SK-N-SH (cell line): ENCODE data around the gene SMC1B.

Source experiments
- CHD2 ChIP-seq: fragments of 150-350 bp; IDR thresholded peaks from 2 replicates; pipeline ENCODE4 v1.6.1; 2018; ENCODE audit warnings: low read length; ENCODE audit not compliant: partially characterized antibody
- EP300 ChIP-seq, 2 experiments: IDR thresholded peaks; 2 replicates each; pipeline versions ENCODE4 v1.4.0 to v1.6.1; 2012; ENCODE audit warnings: borderline replicate concordance in 1 of 2, low read depth in 1 of 2, low read length in 1 of 2
- FOSL2 ChIP-seq: IDR thresholded peaks from 2 replicates; pipeline ENCODE4 v1.4.0; 2012; ENCODE audit warnings: low read depth, mild to moderate bottlenecking, moderate library complexity, borderline replicate concordance
- FOXJ3 ChIP-seq: sonication (generic); formaldehyde crosslinking; IDR thresholded peaks from 2 replicates; pipeline ENCODE4 v1.5.1; 2020; ENCODE audit warnings: mild to moderate bottlenecking, missing genetic modification reagents
- NFIC ChIP-seq: IDR thresholded peaks from 2 replicates; pipeline ENCODE4 v1.4.0; 2012; ENCODE audit warnings: borderline replicate concordance
- POLR2AphosphoS5 ChIP-seq: IDR thresholded peaks from 2 replicates; pipeline ENCODE4 v1.6.1; 2012; ENCODE audit warnings: low read depth, low read length
- RFX5 ChIP-seq: IDR thresholded peaks from 2 replicates; pipeline ENCODE4 v1.6.1; 2012; ENCODE audit warnings: mild to moderate bottlenecking, improper control_type of control experiment, low read length
- SMC3 ChIP-seq: IDR thresholded peaks from 2 replicates; pipeline ENCODE4 v1.6.1; 2012; ENCODE audit warnings: low read depth, low read length, improper control_type of control experiment
- TF ChIP-seq, protein P1 (sequence below): fragments of 200-600 bp; sonication (generic); IDR thresholded peaks from 2 replicates; pipeline ENCODE4 v1.6.1; 2017; ENCODE audit warnings: antibody characterized with exemption, mild to moderate bottlenecking, moderate library complexity
- TF ChIP-seq, protein P2 (sequence below): IDR thresholded peaks from 2 replicates; pipeline ENCODE4 v1.6.1; 2012; ENCODE audit warnings: mild to moderate bottlenecking, low read depth, low read length, moderate library complexity

GRCh38 chr22:45420011-45420410, 6.6 kb upstream of the SMC1B start:
- TF ChIP-seq FOSL2 (no peak), EP300 (IDR thresholded peaks at IDR 0.05; ENCODE audit: borderline replicate concordance in 1 of 2, low read depth in 1 of 2, low read length in 1 of 2) (no peak), SMC3 (no peak), FOXJ3 (no peak), POLR2AphosphoS5 (no peak), CHD2 (no peak), NFIC (no peak), RFX5 (no peak)
- TF ChIP-seq, protein P1, sequence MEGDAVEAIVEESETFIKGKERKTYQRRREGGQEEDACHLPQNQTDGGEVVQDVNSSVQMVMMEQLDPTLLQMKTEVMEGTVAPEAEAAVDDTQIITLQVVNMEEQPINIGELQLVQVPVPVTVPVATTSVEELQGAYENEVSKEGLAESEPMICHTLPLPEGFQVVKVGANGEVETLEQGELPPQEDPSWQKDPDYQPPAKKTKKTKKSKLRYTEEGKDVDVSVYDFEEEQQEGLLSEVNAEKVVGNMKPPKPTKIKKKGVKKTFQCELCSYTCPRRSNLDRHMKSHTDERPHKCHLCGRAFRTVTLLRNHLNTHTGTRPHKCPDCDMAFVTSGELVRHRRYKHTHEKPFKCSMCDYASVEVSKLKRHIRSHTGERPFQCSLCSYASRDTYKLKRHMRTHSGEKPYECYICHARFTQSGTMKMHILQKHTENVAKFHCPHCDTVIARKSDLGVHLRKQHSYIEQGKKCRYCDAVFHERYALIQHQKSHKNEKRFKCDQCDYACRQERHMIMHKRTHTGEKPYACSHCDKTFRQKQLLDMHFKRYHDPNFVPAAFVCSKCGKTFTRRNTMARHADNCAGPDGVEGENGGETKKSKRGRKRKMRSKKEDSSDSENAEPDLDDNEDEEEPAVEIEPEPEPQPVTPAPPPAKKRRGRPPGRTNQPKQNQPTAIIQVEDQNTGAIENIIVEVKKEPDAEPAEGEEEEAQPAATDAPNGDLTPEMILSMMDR = no peak
- TF ChIP-seq, protein P2, sequence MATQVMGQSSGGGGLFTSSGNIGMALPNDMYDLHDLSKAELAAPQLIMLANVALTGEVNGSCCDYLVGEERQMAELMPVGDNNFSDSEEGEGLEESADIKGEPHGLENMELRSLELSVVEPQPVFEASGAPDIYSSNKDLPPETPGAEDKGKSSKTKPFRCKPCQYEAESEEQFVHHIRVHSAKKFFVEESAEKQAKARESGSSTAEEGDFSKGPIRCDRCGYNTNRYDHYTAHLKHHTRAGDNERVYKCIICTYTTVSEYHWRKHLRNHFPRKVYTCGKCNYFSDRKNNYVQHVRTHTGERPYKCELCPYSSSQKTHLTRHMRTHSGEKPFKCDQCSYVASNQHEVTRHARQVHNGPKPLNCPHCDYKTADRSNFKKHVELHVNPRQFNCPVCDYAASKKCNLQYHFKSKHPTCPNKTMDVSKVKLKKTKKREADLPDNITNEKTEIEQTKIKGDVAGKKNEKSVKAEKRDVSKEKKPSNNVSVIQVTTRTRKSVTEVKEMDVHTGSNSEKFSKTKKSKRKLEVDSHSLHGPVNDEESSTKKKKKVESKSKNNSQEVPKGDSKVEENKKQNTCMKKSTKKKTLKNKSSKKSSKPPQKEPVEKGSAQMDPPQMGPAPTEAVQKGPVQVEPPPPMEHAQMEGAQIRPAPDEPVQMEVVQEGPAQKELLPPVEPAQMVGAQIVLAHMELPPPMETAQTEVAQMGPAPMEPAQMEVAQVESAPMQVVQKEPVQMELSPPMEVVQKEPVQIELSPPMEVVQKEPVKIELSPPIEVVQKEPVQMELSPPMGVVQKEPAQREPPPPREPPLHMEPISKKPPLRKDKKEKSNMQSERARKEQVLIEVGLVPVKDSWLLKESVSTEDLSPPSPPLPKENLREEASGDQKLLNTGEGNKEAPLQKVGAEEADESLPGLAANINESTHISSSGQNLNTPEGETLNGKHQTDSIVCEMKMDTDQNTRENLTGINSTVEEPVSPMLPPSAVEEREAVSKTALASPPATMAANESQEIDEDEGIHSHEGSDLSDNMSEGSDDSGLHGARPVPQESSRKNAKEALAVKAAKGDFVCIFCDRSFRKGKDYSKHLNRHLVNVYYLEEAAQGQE = no peak
